22Rv1 (cell line): ENCODE data around the gene ARG2.

Source experiments
- CTCF ChIP-seq: fragments of 450-650 bp; IDR thresholded peaks from 2 replicates; pipeline ENCODE4 v1.5.1; 2017; ENCODE audit warnings: mild to moderate bottlenecking
- ZFX ChIP-seq: fragments of 450-650 bp; IDR thresholded peaks from 2 replicates; pipeline ENCODE4 v1.6.1; 2017; ENCODE audit warnings: antibody characterized with exemption, borderline replicate concordance

GRCh38 chr14:67602995-67603545 is 16.6 kb upstream of the ARG2 start:
- TF ChIP-seq CTCF, result no peak
- TF ChIP-seq ZFX, result no peak
